Subcutaneous adipose tissue (tissue), 4 donors: ENCODE results near the gene PYCR2. TPM values are rescaled to one million over a fixed set of nuclear protein-coding genes. Genes with fewer than 3 reads are reported as not detected.

ENCODE experiments used
- total RNA-seq, 4 donors: library from RNA; depleted of rRNA; stranded (reverse); fragments of >200 nt; gene quantifications; one replicate each; pipeline ENCODE4 v1.1.0, GENCODE V29; 2016
- TF ChIP-seq, protein P1 (sequence below): fragments of 450-650 bp; IDR thresholded peaks from one replicate; pipeline ENCODE4 v1.5.1; 2016; ENCODE audit warnings: low read depth, mild to moderate bottlenecking, control low read depth, antibody characterized with exemption, moderate library complexity

The PYCR2 gene
- total RNA-seq, 4 donors from 2014 or later, result 24.1 to 42.8 (median 36.2) TPM

DNA sequence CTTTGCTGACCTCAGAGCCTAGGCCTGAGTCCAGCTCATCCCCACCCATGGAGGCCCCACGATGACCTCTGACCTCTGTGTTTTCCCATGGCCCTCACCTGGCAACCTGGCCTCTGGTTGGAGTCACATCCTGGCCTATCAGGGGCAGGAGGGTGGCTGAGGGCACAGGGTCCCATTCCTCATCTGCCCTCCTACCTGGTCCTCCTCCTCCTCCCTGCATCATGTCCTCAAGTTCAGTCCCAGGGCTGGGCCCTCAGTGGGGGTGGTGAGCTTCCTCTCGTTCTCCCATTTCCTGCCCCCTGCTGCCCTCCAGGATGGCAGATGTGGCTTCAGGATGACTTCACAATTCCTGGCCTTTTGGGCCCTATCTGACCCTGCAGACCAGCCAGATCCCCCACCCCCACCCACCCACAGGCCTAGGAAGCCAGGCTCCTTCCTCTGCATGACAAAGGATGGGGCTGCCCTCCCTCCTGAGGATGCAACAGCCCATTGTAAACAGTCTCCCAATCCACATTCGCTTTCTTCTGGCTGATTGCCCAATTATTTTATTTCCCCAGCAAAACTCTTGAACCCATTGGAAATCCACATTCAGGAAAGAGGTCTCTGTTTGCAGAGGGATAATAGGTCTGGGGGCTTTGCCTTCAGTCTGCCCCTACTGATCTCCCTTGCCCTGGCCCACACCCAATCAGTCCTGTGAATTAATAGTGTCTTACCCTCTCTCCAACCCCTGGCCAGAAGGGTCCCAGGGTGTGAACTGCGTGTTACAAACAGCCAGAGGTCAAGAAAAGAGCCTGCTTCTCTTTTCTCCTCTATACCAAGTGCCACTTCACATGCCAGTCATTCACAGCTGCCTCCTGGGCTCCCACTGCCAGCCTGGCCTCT is 24.8 kb downstream of the PYCR2 start:
- TF ChIP-seq, protein P1, sequence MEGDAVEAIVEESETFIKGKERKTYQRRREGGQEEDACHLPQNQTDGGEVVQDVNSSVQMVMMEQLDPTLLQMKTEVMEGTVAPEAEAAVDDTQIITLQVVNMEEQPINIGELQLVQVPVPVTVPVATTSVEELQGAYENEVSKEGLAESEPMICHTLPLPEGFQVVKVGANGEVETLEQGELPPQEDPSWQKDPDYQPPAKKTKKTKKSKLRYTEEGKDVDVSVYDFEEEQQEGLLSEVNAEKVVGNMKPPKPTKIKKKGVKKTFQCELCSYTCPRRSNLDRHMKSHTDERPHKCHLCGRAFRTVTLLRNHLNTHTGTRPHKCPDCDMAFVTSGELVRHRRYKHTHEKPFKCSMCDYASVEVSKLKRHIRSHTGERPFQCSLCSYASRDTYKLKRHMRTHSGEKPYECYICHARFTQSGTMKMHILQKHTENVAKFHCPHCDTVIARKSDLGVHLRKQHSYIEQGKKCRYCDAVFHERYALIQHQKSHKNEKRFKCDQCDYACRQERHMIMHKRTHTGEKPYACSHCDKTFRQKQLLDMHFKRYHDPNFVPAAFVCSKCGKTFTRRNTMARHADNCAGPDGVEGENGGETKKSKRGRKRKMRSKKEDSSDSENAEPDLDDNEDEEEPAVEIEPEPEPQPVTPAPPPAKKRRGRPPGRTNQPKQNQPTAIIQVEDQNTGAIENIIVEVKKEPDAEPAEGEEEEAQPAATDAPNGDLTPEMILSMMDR, result no peak

DNA sequence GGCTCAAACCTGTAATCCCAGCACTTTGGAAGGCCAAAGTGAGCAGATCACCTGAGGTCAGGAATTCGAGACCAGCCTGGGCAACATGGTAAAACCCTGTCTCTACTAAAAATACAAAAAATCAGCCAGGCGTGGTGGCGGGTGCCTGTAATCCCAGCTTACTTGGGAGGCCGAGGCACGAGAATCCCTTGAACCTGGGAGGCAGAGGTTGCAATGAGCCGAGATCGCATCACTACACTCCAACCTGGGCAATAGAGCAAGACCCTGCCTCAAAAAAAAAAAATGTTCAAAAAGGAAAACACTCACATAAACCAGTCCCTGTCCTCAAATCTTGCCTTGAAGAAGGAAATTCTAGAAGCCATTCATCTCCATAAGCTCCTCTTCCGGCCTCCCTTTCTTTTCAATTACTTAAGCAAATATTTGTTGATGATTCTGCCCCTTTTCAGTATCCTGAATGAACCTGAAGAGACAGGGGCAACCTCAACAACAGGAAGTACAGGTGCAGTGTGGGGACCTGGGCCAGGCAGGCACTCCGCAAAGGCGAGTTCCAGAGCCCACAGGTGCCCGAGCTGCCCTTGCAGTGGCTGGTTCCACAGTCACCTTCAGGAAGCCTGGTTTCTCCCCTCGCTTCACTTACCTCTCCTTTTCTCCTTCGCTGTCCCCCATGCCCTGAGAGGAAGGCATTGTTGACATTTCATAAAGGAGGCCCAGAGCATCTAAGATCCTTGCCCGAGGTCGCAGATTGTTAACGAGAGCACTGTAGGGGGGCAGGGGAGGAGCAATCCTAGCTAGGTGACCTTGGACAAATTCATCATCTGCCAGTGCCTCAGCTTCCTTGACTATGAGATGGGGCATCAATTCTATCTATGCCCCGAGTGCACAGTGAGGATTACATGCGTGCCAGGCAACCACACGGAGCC is 26.2 kb downstream of the PYCR2 start:
- TF ChIP-seq, protein P1, result no peak

DNA sequence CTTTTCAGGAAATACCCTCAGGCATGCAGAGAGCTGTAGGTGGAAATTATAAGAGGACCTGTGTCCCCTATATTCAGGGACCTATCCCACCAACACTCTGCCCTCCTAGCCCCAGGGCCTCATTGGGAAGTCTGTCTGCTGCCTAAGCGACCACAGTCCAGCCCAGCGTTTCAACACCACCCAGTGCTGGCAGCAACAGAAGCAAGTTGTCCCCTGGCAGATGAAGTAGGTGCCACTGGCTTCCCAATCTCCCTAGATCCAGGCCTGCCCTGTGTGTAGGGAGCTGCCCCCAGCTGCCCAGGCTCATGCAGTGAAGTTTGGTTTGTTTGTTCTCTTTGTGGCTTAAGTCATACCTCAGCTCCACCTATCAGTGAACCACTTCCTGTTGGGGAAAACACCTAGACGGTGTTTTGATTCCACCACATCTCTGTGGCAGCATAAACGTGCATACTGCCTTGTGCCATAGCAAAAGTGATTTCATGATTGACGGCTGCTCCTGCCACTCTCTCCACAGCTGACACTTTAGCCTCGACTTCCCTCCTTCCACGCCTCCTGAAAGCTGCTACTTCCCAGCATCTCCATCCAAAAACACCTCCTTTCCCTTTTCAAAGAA is 27.0 kb downstream of the PYCR2 start:
- TF ChIP-seq, protein P1, result no peak

DNA sequence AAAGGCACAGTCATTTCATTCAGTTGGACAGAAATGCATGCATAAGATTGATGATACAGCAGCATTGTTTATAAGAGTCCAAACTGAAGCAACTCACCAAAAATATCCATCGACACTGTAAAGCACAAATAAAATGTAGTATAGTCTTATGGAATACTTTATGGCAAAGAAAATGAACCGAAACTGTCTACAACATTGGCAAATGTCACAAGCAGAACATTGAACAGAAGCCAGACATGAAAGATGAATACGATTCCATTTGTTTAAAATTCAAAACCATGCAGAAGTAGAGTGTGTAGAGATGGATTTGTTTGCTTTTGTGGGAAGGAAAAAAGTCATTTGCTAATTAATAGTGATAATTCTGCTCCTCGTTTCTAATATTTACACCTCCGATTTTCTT is 27.6 kb downstream of the PYCR2 start:
- TF ChIP-seq, protein P1, result no peak

DNA sequence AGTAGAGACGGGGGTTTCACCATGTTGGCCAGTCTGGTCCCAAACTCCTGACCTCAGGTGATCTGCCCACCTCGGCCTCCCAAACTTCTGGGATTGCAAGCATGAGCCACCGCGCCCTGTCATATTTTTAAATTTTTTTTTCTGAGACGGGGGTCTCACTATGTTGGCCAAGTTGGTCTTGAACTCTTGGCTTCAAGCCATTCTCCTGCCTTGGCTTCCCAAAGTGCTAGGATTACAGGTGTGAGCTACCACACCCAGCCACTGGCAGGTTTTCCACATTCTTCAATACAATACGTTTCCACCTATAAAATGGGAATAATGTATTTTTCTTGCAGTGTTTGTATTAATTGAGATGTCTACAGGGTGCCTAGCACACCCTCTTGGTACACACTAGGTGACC is 31.7 kb downstream of the PYCR2 start:
- TF ChIP-seq, protein P1, result no peak

DNA sequence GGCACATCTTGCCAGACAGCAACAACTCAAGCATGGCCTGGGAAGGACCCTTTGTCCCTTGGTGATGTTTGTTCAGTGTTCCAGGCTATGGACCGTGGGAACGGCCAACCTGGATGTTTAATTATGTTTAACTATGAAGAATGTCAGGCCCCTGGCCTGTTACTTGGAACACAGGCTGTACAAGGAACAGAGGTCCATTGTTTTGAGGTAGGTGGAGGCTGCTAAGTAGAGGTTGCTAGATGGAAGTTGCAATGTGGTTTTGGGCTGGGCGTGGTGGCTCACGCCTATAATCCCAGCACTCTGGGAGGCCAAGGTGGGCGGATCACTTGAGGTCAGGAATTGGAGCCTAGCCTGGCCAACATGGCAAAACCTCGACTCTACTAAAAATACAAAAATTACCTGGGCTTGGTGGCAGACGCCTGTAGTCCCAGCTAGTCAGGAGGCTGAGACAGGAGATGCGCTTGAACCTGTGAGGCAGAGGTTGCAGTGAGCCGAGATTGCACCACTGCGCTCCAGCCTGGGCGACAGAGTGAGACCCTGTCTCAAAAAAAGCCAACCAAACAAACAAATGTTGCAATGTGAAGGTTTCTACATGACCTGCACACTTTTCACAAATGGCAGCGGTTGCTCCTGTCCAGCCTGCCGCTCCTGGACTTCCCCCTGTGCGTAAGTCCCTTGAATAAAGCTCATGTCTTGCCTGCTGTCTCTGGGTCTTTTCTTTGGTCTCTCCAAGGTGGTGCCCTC is 32.6 kb downstream of the PYCR2 start:
- TF ChIP-seq, protein P1, result no peak
